ENCODE results near the gene SPACA7.

Gene SPACA7

GRCh38 chr13:112448621-112449544 is 72.7 kb downstream of the SPACA7 start:
- no peak for DNase-seq

GRCh38 chr13:112449545-112449930 is 73.4 kb downstream of the SPACA7 start:
- DNase-seq: no peak

GRCh38 chr13:112450118-112450903 is 74.2 kb downstream of the SPACA7 start:
- DNase-seq: no peak

- DNase-seq: peak; percentile 88
These were observed 74.7 kb downstream of the SPACA7 start for GRCh38 chr13:112450904-112451240.

- DNase-seq: no peak
These were observed 75.6 kb downstream of the SPACA7 start for GRCh38 chr13:112451512-112452379.

- DNase-seq: no peak
These were observed 76.4 kb downstream of the SPACA7 start for GRCh38 chr13:112452380-112453206.

GRCh38 chr13:112453207-112453829 is 77.2 kb downstream of the SPACA7 start:
- no peak for DNase-seq

- DNase-seq: no peak
These were observed 77.9 kb downstream of the SPACA7 start for GRCh38 chr13:112453874-112454647.

- no peak for DNase-seq
These were observed 78.6 kb downstream of the SPACA7 start for GRCh38 chr13:112454648-112455334.

GRCh38 chr13:112455476-112456059 is 79.4 kb downstream of the SPACA7 start:
- no peak for DNase-seq

- no peak for DNase-seq
These were observed 80.2 kb downstream of the SPACA7 start for GRCh38 chr13:112456138-112457056.

- no peak for DNase-seq
These were observed 80.9 kb downstream of the SPACA7 start for GRCh38 chr13:112457081-112457480.

- DNase-seq: peak; percentile 28
These were observed 81.3 kb downstream of the SPACA7 start for GRCh38 chr13:112457485-112457884.

GRCh38 chr13:112462408-112462807 is 86.3 kb downstream of the SPACA7 start:
- no peak for DNase-seq

GRCh38 chr13:112464720-112465119 is 88.6 kb downstream of the SPACA7 start:
- DNase-seq: no peak

GRCh38 chr13:112465251-112466131 is 89.3 kb downstream of the SPACA7 start:
- no peak for DNase-seq
